GM19455 (cell line): ENCODE data around the gene BEX1.
"Not testable (repeated sequence)": the region's sequence is repeated elsewhere in the genome, so short reads cannot be mapped to it uniquely, and the experiment has no call there.

Experiments used
- ATAC-seq: cut with Tn5 transposase; IDR thresholded peaks from one replicate; pipeline ENCODE4 v1.9.1; 2021; ENCODE audit not compliant: unreplicated experiment

The BEX1 gene

GRCh38 chrX:103063918-103064434, at the start of gene BEX1:
Gene BEX1, minus strand, starts transcription at chrX:103064171. Its CDS starts 897 bp downstream, at chrX:103063274.
- no peak for ATAC-seq

GRCh38 chrX:103109497-103109896, 45.5 kb upstream of the BEX1 start:
- ATAC-seq: not testable (repeated sequence)

DNA sequence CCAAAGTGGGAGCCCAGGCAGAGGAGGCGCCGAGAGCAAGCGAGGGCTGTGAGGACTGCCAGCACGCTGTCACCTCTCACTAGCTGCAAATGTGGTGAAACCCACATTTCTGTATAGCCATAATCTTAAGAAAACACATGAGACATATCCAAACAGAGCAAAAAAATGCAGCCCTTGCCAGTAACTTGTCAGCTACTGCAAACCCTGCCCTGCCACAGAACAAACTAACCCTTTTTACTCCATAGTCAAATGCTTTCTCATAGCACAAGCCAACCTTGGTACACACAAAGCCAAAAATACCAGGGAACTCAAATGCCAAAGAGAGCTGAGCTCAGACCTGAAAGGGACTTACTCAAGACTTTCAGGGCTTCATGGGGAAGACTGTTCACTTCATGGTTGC, 43.9 kb upstream of the BEX1 start:
- no peak for ATAC-seq

DNA sequence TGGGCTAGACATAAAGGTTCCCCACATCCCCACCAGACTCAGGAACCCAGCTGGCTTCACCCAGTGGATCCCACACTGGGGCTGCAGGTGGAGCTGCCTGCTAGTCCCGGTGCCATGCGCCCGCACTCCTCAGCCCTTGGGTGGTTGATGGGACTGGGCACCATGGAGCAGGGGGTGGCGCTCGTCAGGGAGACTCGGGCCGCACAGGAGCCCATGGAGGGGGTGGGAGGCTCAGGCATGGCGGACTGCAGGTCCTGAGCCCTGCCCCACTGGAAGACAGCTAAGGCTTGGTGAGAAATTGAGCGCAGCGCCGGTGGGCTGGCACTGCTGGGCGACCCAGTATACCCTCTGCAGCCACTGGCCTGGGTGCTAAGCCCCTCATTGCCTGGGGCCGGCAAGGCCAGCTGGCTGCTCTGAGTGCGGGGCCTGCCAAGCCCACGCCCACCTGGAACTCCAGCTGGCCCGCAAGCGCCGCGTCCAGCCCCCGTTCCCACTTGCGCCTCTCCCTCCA, 43.3 kb upstream of the BEX1 start:
- not testable (repeated sequence) for ATAC-seq

- not testable (repeated sequence) for ATAC-seq
These were observed 40.4 kb upstream of the BEX1 start for GRCh38 chrX:103104370-103104769.

DNA sequence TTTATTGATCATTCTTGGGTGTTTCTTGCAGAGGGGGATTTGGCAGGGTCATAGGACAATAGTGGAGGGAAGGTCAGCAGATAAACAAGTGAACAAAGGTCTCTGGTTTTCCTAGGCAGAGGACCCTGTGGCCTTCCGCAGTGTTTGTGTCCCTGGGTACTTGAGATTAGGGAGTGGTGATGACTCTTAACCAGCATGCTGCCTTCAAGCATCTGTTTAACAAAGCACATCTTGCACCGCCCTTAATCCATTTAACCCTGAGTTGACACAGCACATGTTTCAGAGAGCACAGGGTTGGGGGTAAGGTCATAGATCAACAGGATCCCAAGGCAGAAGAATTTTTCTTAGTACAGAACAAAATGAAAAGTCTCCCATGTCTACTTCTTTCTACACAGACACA, 39.9 kb upstream of the BEX1 start:
- not testable (repeated sequence) for ATAC-seq

DNA sequence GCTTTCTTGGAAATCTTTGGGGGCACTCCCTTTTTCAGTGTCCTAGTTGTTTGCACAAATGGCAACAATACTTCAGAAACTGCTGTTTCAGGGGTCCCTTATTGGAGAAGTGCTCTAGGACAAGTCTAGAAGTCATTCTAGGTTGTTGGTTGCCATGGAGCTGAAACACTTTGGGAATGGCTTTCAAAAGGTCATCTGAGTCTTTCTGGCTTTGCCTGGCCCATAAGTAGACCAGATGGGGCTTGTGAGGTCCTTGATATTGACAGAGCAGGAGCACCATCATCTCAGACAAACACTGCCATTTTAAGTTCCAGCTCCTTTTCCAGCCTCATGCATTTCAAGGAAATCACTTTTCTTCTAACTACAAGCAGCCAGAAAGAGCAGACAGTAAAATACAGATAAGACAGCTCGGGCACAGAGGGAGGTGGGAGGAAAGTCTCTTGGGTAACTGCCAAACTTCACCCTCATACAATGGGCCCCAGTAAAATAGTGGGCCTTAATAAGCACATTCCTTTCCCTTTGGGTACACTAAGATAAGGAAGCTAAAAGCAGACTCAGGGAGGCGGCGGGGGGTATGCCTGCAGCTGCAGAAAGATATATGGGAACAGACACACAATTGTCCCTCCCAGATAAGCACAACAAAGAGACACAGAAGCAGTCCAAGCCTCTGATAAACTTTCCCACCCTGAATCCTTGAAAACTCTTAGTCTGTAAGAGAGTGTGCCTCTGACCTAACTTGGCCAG, 37.5 kb upstream of the BEX1 start:
- ATAC-seq: no peak

GRCh38 chrX:103100484-103100883, 36.5 kb upstream of the BEX1 start:
- no peak for ATAC-seq

- no peak for ATAC-seq
These were observed 35.7 kb upstream of the BEX1 start for GRCh38 chrX:103099691-103100090.

GRCh38 chrX:103098488-103098887, 34.5 kb upstream of the BEX1 start:
- ATAC-seq: no peak

GRCh38 chrX:103092942-103093341, 29.0 kb upstream of the BEX1 start, which contains the start of gene NXF3:
Gene NXF3, minus strand, starts transcription at chrX:103093143. Its CDS starts 120 bp downstream, at chrX:103093023.
- no peak for ATAC-seq

- no peak for ATAC-seq
These were observed 17.1 kb upstream of the BEX1 start for GRCh38 chrX:103081051-103081450.

DNA sequence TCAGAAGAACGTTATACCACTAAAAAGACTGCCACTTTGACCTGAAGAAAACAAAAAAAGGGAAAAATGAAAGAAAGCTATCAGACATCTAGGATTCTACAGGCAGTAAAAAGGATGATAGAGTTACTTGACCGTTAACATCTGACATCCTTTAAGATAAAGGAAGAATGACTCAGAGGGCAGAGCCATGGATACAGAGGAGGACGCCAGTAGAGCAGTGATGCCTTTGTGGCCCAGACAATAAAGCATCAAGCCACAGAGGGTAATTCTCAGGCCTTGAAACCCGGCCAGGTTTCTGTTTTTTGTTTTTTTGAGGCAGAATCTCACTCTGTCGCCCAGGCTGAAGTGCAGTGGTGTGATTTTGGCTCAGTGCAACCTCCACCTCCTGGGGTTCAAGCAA, 9.5 kb upstream of the BEX1 start:
- no peak for ATAC-seq

DNA sequence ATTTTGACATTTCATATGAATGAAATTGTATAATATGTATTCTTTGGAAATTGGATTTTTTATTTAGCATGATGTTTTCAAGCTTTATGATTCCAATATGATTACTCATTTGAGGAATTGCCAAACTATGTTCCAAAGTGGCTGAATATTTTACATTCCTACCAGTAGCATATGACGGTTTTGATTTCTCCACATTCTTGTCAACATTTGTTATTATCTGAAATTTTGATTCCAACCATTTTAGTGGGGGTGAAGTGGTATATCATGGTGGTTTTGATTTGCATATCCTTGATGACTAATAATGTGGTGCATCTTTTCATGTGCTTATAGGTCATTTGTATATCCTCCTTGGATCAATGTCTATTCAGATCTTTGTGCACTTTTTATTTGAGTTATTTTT, 2.6 kb upstream of the BEX1 start:
- no peak for ATAC-seq

GRCh38 chrX:103063191-103063845, 653 bp downstream of the BEX1 start:
- ATAC-seq: no peak

DNA sequence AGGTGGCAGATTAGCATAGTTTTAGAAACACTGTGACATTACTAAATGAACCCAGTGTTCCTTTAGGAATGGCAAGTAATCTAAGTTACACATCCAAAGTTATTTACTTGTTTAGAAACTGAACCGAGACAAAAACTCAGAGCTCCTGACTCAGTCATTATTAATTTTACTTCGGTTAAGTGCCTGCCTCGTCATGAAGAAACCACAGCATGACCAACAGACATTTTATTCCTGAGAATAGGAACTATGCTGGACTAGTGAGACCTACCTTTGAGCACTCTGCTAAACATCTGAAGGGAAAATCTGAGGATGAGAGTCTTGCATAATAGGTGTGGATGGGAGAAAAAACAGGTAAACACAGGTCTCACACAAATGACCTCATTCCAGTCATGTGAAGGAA, 2.5 kb downstream of the BEX1 start:
- ATAC-seq: no peak

GRCh38 chrX:103056902-103057301, 7.1 kb downstream of the BEX1 start:
- ATAC-seq: no peak

DNA sequence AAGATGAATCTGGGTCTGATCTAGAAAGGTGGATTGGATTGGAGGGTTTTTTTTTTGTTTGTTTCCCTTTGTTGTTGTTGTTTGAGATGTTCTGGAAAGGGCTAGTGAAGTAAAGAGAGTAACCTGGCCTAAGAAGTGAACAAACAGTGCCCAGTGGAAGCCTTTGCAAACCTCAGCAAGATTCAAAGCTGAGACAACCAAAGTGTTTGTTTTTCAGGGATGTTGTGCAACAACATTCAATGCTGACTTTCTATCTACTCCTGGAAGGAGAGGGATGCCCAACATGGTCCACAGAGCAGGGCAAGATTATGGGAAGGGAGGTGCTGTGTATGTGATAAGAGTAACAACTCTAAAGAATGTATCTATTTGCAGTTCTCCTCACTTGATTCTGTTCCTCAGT, 11.3 kb downstream of the BEX1 start:
- no peak for ATAC-seq

GRCh38 chrX:103051260-103051789, 12.6 kb downstream of the BEX1 start:
- ATAC-seq: no peak

- not testable (repeated sequence) for ATAC-seq
These were observed 30.6 kb downstream of the BEX1 start for GRCh38 chrX:103033371-103033770.

GRCh38 chrX:103017542-103017941, 46.4 kb downstream of the BEX1 start:
- no peak for ATAC-seq

DNA sequence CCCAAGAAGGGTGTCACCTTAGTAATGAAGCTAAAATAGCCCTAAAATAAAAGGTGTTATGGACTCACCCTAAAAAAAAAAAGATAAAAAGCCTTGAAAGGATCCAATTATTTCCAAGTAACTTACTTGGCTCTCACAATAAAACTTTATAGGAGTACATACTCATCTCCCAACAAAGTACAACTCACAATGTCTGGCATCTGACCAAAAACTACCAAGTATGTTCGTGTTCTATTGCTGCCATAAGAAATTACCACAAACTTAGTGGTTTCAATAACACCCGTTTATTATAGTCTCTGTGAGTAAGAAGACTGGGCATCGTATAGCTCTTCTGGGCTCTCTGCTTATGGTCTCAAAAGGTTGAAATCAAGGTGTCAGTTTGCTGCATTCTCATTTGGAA, 51.0 kb downstream of the BEX1 start:
- no peak for ATAC-seq
